ENCODE measurements around the gene WDR53. TPM values are rescaled to one million over a fixed set of nuclear protein-coding genes. Genes with fewer than 3 reads are reported as not detected.

The WDR53 gene
- total RNA-seq, 2 donors from 2014 or later, result 15.1 to 23.0 TPM

- H3K4me1 ChIP-seq (ENCODE audit: control insufficient read depth, insufficient read depth, low read length), result no peaks in the 10 kb centered on the region
- no peak for DNase-seq
- Mint-ChIP-seq H3K9me3 (no peaks in the 10 kb centered on the region), H3K27ac (no peak overlapping the region), H3K4me1 (no peaks in the 10 kb centered on the region), H3K36me3 (ENCODE audit: low read depth) (peaks cover 15% of the 10 kb centered on the region), H3K27me3 (ENCODE audit: insufficient read depth) (no peaks in the 10 kb centered on the region), H3K4me3 (no peak overlapping the region)
- WGBS, 2 experiments (ENCODE audit: insufficient coverage in 1 of 2, insufficient read length in 1 of 2), result 90 to 91% methylated on average over 2 to 5 of the region's 5 CpGs
- no peak overlapping the region for H3K9ac ChIP-seq (ENCODE audit: extremely low read depth, low read length, poor library complexity, severe bottlenecking)
- no peaks in the 10 kb centered on the region for H3K27me3 ChIP-seq (ENCODE audit: control insufficient read depth, insufficient read depth, low read length, poor library complexity, severe bottlenecking)
- H3K36me3 ChIP-seq (ENCODE audit: control insufficient read depth, insufficient read depth, low read length), result peaks cover 14% of the 10 kb centered on the region
- H3K27ac ChIP-seq (ENCODE audit: low read depth, low read length), result no peak overlapping the region
- TF ChIP-seq CTCF (conservative IDR thresholded peaks at IDR 0.05), result no peak
- H3K9me3 ChIP-seq (ENCODE audit: control insufficient read depth, low read length), result no peaks in the 10 kb centered on the region
- H3K4me3 ChIP-seq (ENCODE audit: low read length), result no peak overlapping the region
Observed at GRCh38 chr3:196557236-196557635, 11.1 kb downstream of the WDR53 start.

GRCh38 chr3:196555295-196555694, 13.1 kb downstream of the WDR53 start:
- TF ChIP-seq CTCF (conservative IDR thresholded peaks at IDR 0.05), result no peak
- H3K36me3 Mint-ChIP-seq (ENCODE audit: low read depth), result peaks cover 9% of the 10 kb centered on the region
- no peak for DNase-seq

GRCh38 chr3:196554205-196554604, 14.1 kb downstream of the WDR53 start:
- H3K9me3 ChIP-seq (ENCODE audit: control insufficient read depth, low read length), result peaks cover 15% of the 10 kb centered on the region
- H3K36me3 ChIP-seq (ENCODE audit: control insufficient read depth, insufficient read depth, low read length), result peaks cover 3% of the 10 kb centered on the region
- no peak for TF ChIP-seq CTCF (conservative IDR thresholded peaks at IDR 0.05)
- WGBS, 2 experiments (ENCODE audit: insufficient coverage in 1 of 2, insufficient read length in 1 of 2), result 80 to 92% methylated on average over 3 of the region's 3 CpGs
- H3K9ac ChIP-seq (ENCODE audit: extremely low read depth, low read length, poor library complexity, severe bottlenecking), result no peak overlapping the region
- H3K4me3 ChIP-seq (ENCODE audit: low read length), result no peak overlapping the region
- H3K27me3 Mint-ChIP-seq (ENCODE audit: insufficient read depth), result no peaks in the 10 kb centered on the region
- no peaks in the 10 kb centered on the region for H3K4me1 Mint-ChIP-seq
- DNase-seq, result no peak
- H3K4me3 Mint-ChIP-seq, result no peak overlapping the region
- H3K27ac ChIP-seq (ENCODE audit: low read depth, low read length), result no peak overlapping the region
- H3K9me3 Mint-ChIP-seq, result peaks cover 17% of the 10 kb centered on the region
- no peaks in the 10 kb centered on the region for H3K4me1 ChIP-seq (ENCODE audit: control insufficient read depth, insufficient read depth, low read length)
- H3K27me3 ChIP-seq (ENCODE audit: control insufficient read depth, insufficient read depth, low read length, poor library complexity, severe bottlenecking), result no peaks in the 10 kb centered on the region
- H3K36me3 Mint-ChIP-seq (ENCODE audit: low read depth), result peaks cover 15% of the 10 kb centered on the region
- no peak overlapping the region for H3K27ac Mint-ChIP-seq

More at GRCh38 chr3:196555295-196555694, 13.1 kb downstream of the WDR53 start:
- Histone ChIP-seq H3K36me3 (ENCODE audit: control insufficient read depth, insufficient read depth, low read length) (peaks cover 4% of the 10 kb centered on the region), H3K4me1 (ENCODE audit: control insufficient read depth, insufficient read depth, low read length) (no peaks in the 10 kb centered on the region), H3K9ac (ENCODE audit: extremely low read depth, low read length, poor library complexity, severe bottlenecking) (no peak overlapping the region), H3K9me3 (ENCODE audit: control insufficient read depth, low read length) (peaks cover 4% of the 10 kb centered on the region), H3K4me3 (ENCODE audit: low read length) (no peak overlapping the region), H3K27me3 (ENCODE audit: control insufficient read depth, insufficient read depth, low read length, poor library complexity, severe bottlenecking) (no peaks in the 10 kb centered on the region), H3K27ac (ENCODE audit: low read depth, low read length) (no peak overlapping the region)
- 96% methylated on average over 3 of the region's 3 CpGs; no CpG with 5 or more reads in 1 of the 2 experiments for WGBS, 2 experiments (ENCODE audit: insufficient coverage in 1 of 2, insufficient read length in 1 of 2)
- Mint-ChIP-seq H3K4me3 (no peak overlapping the region), H3K4me1 (no peaks in the 10 kb centered on the region), H3K9me3 (peaks cover 6% of the 10 kb centered on the region), H3K27me3 (ENCODE audit: insufficient read depth) (no peaks in the 10 kb centered on the region), H3K27ac (no peak overlapping the region)

All from endodermal cell (in vitro differentiated cells).